Measurements from ENCODE around the gene CYBB. TPM values are rescaled to one million over a fixed set of nuclear protein-coding genes. Genes with fewer than 3 reads are reported as not detected.
A peak's percentile ranks its signal among the peaks of the same experiment; 100 is the strongest.

CYBB gene
- total RNA-seq, 1 experiment from 2014 or later: not detected

DNA sequence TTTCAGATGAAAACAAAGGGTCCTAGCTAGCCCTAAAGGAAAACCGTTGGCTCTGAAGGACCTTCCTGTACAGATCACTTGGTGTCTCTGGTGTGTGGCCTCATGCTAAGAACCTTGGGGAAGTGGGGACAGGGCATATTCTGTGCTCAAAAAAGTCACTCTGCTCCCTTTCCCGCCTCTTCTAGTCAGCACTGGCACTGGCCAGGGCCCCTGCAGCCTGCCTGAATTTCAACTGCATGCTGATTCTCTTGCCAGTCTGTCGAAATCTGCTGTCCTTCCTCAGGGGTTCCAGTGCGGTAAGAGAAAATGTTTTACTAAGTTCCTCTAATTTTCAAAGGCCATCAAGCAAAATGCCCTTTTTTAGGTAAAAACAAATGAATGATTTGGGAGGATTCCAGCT, 3.4 kb downstream of the CYBB start:
- DNase-seq (ENCODE audit: extremely low read depth, low read depth): no peak

DNA sequence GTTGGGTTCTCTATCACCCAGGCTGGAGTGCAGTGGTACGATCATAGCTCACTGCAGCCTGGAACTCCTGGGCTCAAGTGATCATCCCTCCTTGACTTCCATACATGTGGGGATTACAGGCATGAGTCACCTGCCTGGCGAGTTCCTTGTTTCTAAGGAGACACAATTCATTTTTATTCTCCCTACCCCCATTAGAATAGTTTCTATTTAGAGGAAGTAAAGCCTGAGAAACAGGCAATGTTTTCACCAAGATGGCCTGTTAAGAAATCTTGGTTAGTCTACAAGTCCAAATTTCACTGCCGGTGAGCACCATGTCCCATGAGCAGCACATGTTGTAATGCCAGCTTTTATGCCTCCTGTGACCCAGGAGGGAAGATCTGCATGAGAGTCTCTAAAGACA, 5.7 kb downstream of the CYBB start:
- DNase-seq (ENCODE audit: extremely low read depth, low read depth): no peak

GRCh38 chrX:37786624-37787422, 7.0 kb downstream of the CYBB start:
- DNase-seq (ENCODE audit: extremely low read depth, low read depth): no peak

DNA sequence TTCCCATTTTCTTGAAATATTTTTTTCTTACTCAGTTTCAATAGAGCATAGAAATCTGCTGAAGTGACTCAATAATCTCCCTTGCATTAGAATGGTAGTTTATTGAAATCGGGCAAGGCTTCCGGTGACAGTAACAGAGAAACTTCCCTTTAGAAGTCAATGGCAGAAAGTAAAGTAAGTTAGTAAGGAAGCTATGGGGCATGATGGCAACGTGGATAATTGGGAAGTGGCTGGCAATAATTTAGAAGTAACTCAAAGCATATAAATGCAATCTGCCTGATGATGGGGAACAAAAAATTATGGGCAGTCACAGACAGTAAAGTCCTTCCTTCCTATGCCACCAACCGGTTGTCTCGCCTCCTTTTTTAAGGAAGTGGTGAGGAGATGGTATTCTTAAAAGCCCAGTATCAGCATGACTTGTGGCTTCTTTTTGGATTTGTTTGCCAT, 7.6 kb downstream of the CYBB start:
- no peak for DNase-seq (ENCODE audit: extremely low read depth, low read depth)

DNA sequence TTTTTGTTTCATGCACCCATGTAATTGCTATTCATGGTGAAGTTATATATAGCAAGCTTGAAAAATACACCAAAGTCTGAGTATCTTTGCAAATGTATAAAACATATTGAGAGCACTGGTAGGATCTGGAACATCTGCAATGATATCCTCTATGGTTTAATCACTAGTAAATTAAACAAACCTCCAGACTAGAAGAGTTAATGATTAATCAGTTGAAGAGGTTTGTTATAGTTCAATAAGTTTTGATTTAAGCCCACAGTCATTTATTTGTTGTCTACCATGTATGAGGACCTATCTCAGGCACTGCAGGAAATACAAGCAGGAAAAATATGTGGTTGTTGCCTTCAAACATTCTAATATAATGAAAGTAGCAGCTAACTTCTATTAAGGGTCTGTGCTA, 16.5 kb downstream of the CYBB start:
- no peak for DNase-seq (ENCODE audit: extremely low read depth, low read depth)

- no peak for DNase-seq (ENCODE audit: extremely low read depth, low read depth)
These were observed 16.9 kb downstream of the CYBB start for GRCh38 chrX:37796805-37797204.

DNA sequence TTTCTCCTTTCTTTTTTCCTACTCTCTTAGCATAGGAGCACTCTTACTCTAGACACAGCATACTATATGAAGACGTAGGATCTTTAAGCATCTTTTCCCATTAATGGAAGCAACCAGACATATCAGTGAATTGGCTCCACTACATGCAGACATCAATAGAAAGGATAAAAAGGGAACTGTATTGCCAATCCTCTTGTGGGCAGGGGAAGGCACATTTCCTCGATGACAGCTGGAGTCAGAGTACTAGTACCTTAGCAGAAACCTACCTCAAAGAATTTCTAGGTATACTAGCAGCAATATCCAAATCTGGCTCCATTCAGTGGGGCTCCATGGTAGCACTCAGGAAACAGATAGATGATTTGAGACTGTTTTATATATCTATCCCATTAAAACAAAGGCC, 20.1 kb downstream of the CYBB start:
- no peak for DNase-seq (ENCODE audit: extremely low read depth, low read depth)

DNA sequence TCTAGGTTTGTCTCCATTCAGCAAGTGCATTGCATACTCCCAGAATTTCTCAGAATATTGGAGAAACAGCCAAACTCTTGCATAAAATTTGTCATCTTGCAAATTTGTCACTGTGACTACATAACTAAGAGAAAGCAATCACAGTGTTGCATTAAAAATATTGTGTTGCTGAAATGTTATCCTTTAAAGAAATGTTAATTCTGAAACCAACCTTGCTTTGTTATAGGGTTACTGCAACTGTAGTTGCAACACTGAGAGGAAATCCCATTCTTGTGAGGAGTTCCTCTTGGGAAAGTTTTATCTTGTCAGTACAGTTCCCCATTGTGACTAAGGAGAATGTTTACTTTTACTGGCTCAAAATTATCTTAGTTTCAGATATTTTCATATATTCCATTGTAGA, 20.9 kb downstream of the CYBB start:
- no peak for DNase-seq (ENCODE audit: extremely low read depth, low read depth)

DNA sequence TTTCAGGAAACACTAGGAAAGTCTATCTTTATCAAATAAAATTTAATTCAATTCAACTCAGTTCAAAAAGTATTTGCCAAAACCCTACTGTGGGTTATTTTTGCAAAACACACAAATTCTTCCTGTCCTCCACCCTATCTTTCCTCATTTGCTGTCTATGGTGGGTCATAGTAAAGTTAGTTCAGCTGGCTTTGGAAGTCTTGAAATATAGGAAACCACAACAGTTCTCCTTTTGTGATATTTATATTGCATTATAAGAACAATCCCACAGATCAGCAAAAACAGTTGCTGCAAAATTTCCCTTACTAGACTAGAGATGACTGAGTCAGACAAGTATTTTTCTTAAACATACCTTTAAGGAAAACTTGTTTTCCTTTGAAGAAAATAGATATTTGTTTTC, 22.2 kb downstream of the CYBB start:
- no peak for DNase-seq (ENCODE audit: extremely low read depth, low read depth)

- DNase-seq (ENCODE audit: extremely low read depth, low read depth): no peak
These were observed 23.2 kb downstream of the CYBB start for GRCh38 chrX:37803057-37803456.

DNA sequence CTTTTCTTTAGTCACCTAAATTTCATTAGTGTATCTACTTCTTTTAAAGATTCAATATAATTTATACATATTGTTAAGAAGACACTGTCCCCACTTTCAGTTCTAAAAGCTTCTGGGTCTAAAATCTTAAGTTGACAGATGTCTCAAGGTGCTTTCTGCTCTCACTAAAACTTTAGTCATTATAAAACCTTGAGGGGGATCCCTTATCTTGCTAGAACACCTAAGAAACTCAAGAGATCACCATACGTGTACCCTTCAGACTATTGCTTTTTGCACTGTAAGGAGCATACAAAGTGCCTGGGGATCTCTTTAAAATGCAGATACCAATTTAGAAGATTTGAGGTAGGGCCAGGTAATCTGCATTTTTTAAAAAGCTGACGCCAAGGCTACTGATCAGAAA, 30.1 kb downstream of the CYBB start:
- DNase-seq (ENCODE audit: extremely low read depth, low read depth): no peak

GRCh38 chrX:37812110-37812509, 32.3 kb downstream of the CYBB start:
- DNase-seq (ENCODE audit: extremely low read depth, low read depth): no peak

GRCh38 chrX:37813570-37813969, 33.7 kb downstream of the CYBB start:
- no peak for DNase-seq (ENCODE audit: extremely low read depth, low read depth)

- DNase-seq (ENCODE audit: extremely low read depth, low read depth): no peak
These were observed 35.5 kb downstream of the CYBB start for GRCh38 chrX:37815366-37815765.

GRCh38 chrX:37816766-37817165, 36.9 kb downstream of the CYBB start:
- no peak for DNase-seq (ENCODE audit: extremely low read depth, low read depth)

DNA sequence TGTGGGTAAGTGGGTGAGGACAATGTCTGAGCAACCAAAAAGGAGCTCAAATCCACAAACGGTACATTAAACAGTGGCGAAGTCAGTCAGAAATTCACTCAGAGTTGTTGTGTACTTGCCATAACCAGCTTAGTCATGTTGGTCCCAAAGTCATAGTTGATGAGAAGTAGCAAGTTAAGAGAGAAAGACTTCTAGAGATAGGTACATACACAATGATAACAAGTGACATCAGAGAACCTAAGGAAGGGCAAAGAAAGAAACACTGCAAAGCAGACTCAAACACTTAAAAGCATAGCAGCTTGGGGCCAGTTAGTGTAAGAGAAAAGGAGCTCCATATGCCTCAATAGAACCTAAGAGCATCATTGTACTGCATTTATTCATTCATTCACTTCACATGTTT, 37.3 kb downstream of the CYBB start:
- DNase-seq (ENCODE audit: extremely low read depth, low read depth): no peak

GRCh38 chrX:37817579-37817978, 37.7 kb downstream of the CYBB start:
- no peak for DNase-seq (ENCODE audit: extremely low read depth, low read depth)

- no peak for DNase-seq (ENCODE audit: extremely low read depth, low read depth)
These were observed 38.2 kb downstream of the CYBB start for GRCh38 chrX:37818031-37818430.

DNA sequence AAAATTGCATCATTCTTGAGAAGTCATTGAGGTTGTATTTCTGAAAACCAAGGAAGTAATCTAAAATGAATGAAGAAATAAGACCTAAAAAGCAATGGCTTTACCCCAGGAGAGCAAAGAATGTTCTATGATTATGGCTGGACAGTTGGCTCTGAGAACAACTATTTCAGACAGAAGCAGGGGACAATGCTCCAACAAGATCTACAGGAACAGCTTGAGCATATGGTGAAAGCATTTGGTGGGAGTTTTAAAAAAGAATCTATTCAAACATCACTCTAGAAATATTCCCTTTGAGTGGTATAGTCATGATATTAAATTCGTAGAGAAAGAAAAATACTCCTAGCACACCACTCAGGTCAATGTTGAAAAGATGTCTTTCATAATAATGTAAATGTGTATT, 40.8 kb downstream of the CYBB start:
- DNase-seq (ENCODE audit: extremely low read depth, low read depth): no peak

DNA sequence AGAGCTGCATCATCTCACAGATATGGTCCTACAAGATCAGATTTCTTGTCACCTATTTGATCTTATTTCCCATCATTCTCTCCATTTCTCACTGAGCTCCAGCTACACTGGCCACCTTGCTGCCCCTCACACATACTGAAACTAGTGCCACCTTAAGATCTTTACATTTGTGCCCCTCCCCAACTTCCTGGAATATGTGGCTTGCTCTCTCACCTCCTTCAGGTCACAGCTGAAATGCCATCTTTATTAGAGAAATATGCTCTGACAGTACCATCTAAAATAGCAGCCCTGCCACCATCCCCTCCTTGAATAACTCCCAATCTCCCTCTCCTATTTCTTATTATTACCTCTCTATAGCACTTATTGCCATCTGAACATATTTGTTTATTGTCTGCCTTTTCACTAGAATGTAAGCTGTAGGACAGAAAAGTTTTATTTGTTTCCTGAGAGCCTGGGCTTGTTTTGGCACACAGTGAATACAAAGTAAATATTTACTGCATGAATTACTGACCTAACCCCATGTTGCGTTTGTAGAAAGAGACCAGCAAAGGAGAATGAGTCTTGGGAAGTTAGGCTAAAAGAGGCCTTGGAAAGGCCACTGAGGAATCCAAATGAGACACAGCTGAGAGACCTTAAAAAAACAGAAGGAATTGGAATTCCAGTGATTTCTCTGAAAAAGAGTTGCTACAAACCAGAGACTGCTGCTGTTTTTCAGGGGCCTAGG, 44.8 kb downstream of the CYBB start:
- DNase-seq (ENCODE audit: extremely low read depth, low read depth): no peak

- DNase-seq (ENCODE audit: extremely low read depth, low read depth): peak; percentile 42
These were observed 45.5 kb downstream of the CYBB start for GRCh38 chrX:37825215-37825842.

DNA sequence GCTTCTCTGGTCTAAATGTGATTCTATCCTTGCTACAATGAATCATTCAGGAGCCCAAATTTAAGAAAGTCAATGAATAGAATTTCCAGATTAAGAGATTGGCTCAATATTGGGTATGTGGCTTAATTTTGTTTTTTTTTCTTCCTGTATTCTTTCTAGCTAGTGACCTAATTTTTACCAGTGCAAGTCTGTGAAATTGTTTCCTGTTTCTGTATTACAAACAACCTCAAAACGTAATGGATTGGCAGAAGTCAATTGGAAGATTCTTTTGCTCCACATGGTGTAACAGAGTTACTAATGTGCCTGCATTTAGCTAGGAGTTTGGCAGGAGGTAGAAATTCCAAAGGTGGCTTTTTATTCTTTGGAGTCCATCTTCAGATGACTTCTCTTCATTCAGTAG, 49.9 kb downstream of the CYBB start:
- DNase-seq (ENCODE audit: extremely low read depth, low read depth): no peak
